Smooth muscle cell of the brain vasculature (primary cell): ENCODE data around the gene ANK2.
A peak's percentile ranks its signal among the peaks of the same experiment; 100 is the strongest.

Experiments used
- DNase-seq: peaks from one replicate; pipeline ENCODE4 v3.0.0-alpha.2; 2012; ENCODE audit warnings: low read depth, low spot score

The ANK2 gene

GRCh38 chr4:113094331-113094730 is 44.9 kb downstream of the ANK2 start:
- DNase-seq, result no peak

- DNase-seq, result no peak
Measured at GRCh38 chr4:113094802-113095201, 45.3 kb downstream of the ANK2 start.

GRCh38 chr4:113101669-113102068 is 52.2 kb downstream of the ANK2 start:
- DNase-seq, result no peak

- no peak for DNase-seq
Measured at GRCh38 chr4:113103556-113103955, 54.1 kb downstream of the ANK2 start.

- DNase-seq, result peak; percentile 20
Measured at GRCh38 chr4:113106108-113106507, 56.7 kb downstream of the ANK2 start.

- DNase-seq, result no peak
Measured at GRCh38 chr4:113109106-113109718, 59.8 kb downstream of the ANK2 start.

- no peak for DNase-seq
Measured at GRCh38 chr4:113112338-113112978, 63.0 kb downstream of the ANK2 start.

- DNase-seq, result no peak
Measured at GRCh38 chr4:113113151-113113550, 63.7 kb downstream of the ANK2 start.

GRCh38 chr4:113114884-113115283 is 65.4 kb downstream of the ANK2 start:
- no peak for DNase-seq

- no peak for DNase-seq
Measured at GRCh38 chr4:113116414-113117357, 67.2 kb downstream of the ANK2 start.

GRCh38 chr4:113117358-113117702 is 67.9 kb downstream of the ANK2 start:
- DNase-seq, result no peak

- DNase-seq, result no peak
Measured at GRCh38 chr4:113122066-113122465, 72.6 kb downstream of the ANK2 start.

- DNase-seq, result no peak
Measured at GRCh38 chr4:113125418-113125817, 76.0 kb downstream of the ANK2 start.

- no peak for DNase-seq
Measured at GRCh38 chr4:113131136-113131535, 81.7 kb downstream of the ANK2 start.

- DNase-seq, result no peak
Measured at GRCh38 chr4:113131621-113132020, 82.2 kb downstream of the ANK2 start.

GRCh38 chr4:113141901-113142346 is 92.5 kb downstream of the ANK2 start:
- DNase-seq, result peak; percentile 37

GRCh38 chr4:113142351-113142750 is 92.9 kb downstream of the ANK2 start:
- no peak for DNase-seq

- no peak for DNase-seq
Measured at GRCh38 chr4:113144091-113144490, 94.6 kb downstream of the ANK2 start.

- DNase-seq, result no peak
Measured at GRCh38 chr4:113145147-113145518, 95.7 kb downstream of the ANK2 start.

- DNase-seq, result no peak
Measured at GRCh38 chr4:113145519-113146291, 96.3 kb downstream of the ANK2 start.

- DNase-seq, result no peak
Measured at GRCh38 chr4:113146876-113147358, 97.5 kb downstream of the ANK2 start.
